KMS-11 (cell line): ENCODE results near the gene CDKL5.

ENCODE experiments used
- H2AFZ ChIP-seq: fragments of 200-600 bp; sonication (generic); 2 replicates; pipeline ENCODE4 v1.6.1; 2016; ENCODE audit warnings: antibody characterized with exemption, mixed run types, low read depth
- H3K27ac ChIP-seq: fragments of 200-600 bp; sonication (generic); 2 replicates; pipeline ENCODE4 v1.6.1; 2016; ENCODE audit warnings: mild to moderate bottlenecking, mixed run types
- H3K27me3 ChIP-seq: fragments of 200-600 bp; sonication (generic); 2 replicates; pipeline ENCODE4 v1.6.1; 2017; ENCODE audit warnings: mild to moderate bottlenecking, low read depth, mixed run types, moderate library complexity; ENCODE audit not compliant: insufficient read depth
- H3K36me3 ChIP-seq: fragments of 200-600 bp; sonication (generic); 2 replicates; pipeline ENCODE4 v1.6.1; 2017; ENCODE audit warnings: mild to moderate bottlenecking, mixed run types; ENCODE audit not compliant: insufficient read depth
- H3K4me1 ChIP-seq: fragments of 200-600 bp; sonication (generic); 2 replicates; pipeline ENCODE4 v1.6.1; 2016; ENCODE audit warnings: mild to moderate bottlenecking, low read depth, mixed run types; ENCODE audit not compliant: poor library complexity, severe bottlenecking
- H3K4me2 ChIP-seq: fragments of 200-600 bp; sonication (generic); 2 replicates; pipeline ENCODE4 v1.7.0; 2016; ENCODE audit warnings: mild to moderate bottlenecking, mixed run types
- H3K4me3 ChIP-seq: fragments of 200-600 bp; sonication (generic); IDR thresholded peaks from 2 replicates; pipeline ENCODE4 v1.6.1; 2017; ENCODE audit warnings: low read depth, low read length, mixed read lengths; ENCODE audit not compliant: insufficient read depth
- H3K79me2 ChIP-seq: fragments of 200-600 bp; sonication (generic); 2 replicates; pipeline ENCODE4 v1.6.1; 2016; ENCODE audit warnings: low read depth, mixed run types; ENCODE audit not compliant: insufficient read depth
- H3K9ac ChIP-seq: fragments of 200-600 bp; sonication (generic); 2 replicates; pipeline ENCODE4 v1.6.1; 2016; ENCODE audit warnings: mild to moderate bottlenecking, mixed run types
- H4K20me1 ChIP-seq: fragments of 200-600 bp; sonication (generic); 2 replicates; pipeline ENCODE4 v1.6.1; 2016; ENCODE audit warnings: mild to moderate bottlenecking, mixed run types; ENCODE audit not compliant: insufficient read depth
- TF ChIP-seq, protein P1 (sequence below): fragments of 200-600 bp; sonication (generic); conservative IDR thresholded peaks from 2 replicates; pipeline ENCODE4 v1.6.1; 2017; ENCODE audit warnings: low read depth, mild to moderate bottlenecking, antibody characterized with exemption, low read length, moderate library complexity, mixed read lengths

Gene CDKL5

DNA sequence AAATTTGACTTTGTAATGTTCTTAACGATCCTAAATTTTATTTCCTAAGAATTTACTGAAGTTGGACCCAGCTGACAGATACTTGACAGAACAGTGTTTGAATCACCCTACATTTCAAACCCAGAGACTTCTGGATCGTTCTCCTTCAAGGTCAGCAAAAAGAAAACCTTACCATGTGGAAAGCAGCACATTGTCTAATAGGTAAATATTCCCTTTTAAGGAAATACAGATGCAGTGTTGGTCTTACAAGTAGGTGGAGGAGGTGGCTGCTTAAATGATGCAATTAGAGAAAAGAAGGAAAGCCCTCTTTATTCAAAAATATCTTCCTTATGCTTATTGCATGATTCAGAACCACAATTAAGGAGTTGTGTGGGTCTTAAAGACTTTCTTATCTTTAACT, 173.0 kb downstream of the CDKL5 start:
- TF ChIP-seq, protein P1, sequence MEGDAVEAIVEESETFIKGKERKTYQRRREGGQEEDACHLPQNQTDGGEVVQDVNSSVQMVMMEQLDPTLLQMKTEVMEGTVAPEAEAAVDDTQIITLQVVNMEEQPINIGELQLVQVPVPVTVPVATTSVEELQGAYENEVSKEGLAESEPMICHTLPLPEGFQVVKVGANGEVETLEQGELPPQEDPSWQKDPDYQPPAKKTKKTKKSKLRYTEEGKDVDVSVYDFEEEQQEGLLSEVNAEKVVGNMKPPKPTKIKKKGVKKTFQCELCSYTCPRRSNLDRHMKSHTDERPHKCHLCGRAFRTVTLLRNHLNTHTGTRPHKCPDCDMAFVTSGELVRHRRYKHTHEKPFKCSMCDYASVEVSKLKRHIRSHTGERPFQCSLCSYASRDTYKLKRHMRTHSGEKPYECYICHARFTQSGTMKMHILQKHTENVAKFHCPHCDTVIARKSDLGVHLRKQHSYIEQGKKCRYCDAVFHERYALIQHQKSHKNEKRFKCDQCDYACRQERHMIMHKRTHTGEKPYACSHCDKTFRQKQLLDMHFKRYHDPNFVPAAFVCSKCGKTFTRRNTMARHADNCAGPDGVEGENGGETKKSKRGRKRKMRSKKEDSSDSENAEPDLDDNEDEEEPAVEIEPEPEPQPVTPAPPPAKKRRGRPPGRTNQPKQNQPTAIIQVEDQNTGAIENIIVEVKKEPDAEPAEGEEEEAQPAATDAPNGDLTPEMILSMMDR = no peak
- Histone ChIP-seq H4K20me1 (no peaks in the 10 kb centered on the region), H3K79me2 (no peaks in the 10 kb centered on the region), H3K9ac (no peak overlapping the region), H3K4me3 (no peak overlapping the region), H3K4me1 (no peaks in the 10 kb centered on the region), H3K4me2 (no peak overlapping the region), H3K27ac (no peak overlapping the region), H2AFZ (no peak overlapping the region), H3K27me3 (no peaks in the 10 kb centered on the region), H3K36me3 (no peaks in the 10 kb centered on the region)

DNA sequence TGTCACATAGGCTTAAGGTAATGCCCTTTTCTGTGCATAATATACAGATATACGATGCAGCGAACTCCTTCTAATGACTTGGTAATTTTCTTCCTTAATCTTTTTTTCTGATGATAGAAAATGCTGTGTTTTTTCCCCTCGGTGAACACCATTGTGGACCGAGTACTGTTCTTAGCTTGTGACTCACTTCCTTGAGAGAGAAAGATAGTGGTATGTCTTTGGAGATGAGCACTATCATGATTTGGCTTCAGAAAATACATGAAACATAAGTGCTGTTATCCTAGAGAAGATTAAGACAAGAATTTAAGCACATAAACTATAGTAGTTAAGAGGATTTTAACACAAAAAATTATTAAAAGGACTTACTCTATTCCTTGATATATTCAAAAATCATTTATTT, 182.6 kb downstream of the CDKL5 start:
- H4K20me1 ChIP-seq = no peaks in the 10 kb centered on the region
- no peaks in the 10 kb centered on the region for H3K27me3 ChIP-seq
- H3K36me3 ChIP-seq = no peaks in the 10 kb centered on the region
- no peaks in the 10 kb centered on the region for H3K79me2 ChIP-seq
- H3K4me1 ChIP-seq = no peaks in the 10 kb centered on the region
- H3K27ac ChIP-seq = no peak overlapping the region
- TF ChIP-seq, protein P1 = no peak
- no peak overlapping the region for H3K4me3 ChIP-seq
- no peak overlapping the region for H3K4me2 ChIP-seq
- H3K9ac ChIP-seq = no peak overlapping the region
- no peak overlapping the region for H2AFZ ChIP-seq

DNA sequence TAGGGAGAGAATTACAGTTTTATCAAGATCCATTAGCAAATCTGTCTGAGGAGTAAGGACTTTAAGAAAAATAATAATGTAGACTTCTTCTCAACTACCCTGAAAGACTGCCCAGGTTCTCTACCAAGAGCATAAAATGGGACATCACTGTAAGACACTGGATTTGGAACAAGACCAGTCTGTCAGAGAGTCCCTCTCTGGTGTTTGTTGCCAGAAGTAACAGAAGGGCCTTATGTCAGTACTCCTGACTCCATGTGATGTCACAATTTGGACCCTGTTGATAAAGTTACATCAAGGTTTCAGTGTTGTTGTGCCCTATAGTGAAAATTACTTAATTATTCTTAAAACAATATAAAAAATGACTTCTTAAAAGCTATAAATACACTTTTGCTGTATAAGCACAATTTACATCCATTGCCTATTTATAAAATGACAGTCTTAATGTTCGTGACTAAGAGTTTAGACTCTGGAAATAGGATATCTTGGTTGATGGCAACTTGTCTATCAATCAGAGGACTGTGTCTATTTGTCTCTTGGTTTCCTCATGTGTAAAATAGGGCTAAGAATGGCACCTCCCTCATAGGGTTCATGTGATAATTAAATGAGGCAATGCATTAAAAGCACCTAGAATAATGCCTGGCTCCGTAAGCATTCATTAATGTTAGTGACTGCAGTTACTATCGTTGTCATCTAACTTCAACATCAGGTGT, 188.7 kb downstream of the CDKL5 start:
- TF ChIP-seq, protein P1 = no peak
- Histone ChIP-seq H3K9ac (no peak overlapping the region), H3K79me2 (no peaks in the 10 kb centered on the region), H3K4me1 (no peaks in the 10 kb centered on the region), H3K27ac (no peak overlapping the region), H3K27me3 (no peaks in the 10 kb centered on the region), H2AFZ (no peak overlapping the region), H3K4me3 (no peak overlapping the region), H3K4me2 (no peak overlapping the region), H3K36me3 (no peaks in the 10 kb centered on the region), H4K20me1 (no peaks in the 10 kb centered on the region)

DNA sequence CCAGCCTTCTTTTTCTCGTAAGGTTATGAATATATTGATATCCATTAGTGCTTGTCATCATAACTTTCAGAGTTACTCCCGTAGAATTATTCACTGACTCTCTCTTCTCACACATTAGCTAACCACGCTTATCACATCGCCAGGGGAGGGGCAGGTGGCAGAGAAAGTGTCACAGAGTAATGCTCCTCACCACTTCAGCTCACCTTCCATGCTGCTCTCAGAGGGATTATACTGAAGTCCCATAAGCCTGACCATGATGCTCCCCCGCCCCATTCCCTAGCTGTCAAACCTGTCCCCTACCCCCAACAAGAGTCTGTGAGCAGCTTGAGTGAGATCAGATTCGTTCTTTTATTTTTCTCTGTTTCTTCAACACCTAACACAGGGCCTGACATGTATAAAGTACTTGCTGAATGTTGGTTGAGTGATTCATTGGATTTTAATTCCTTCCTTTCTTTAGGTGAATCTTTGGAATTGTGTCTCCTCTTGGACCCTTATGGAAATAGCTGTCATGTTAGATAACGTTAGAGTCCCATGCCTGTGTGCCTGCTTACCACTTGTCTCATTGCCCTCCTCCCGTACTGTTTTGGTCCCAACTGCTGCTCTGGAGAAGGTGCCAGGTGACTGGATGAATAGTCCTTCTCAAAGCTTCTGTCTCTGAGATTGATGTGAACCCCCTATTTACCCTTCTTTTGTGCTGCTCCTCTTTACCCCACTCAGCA, 191.4 kb downstream of the CDKL5 start:
- no peaks in the 10 kb centered on the region for H4K20me1 ChIP-seq
- TF ChIP-seq, protein P1 = no peak
- no peaks in the 10 kb centered on the region for H3K36me3 ChIP-seq
- H3K79me2 ChIP-seq = no peaks in the 10 kb centered on the region
- H3K4me1 ChIP-seq = peaks cover 8% of the 10 kb centered on the region
- H2AFZ ChIP-seq = no peak overlapping the region
- H3K4me3 ChIP-seq = no peak overlapping the region
- H3K9ac ChIP-seq = no peak overlapping the region
- H3K27me3 ChIP-seq = no peaks in the 10 kb centered on the region
- no peak overlapping the region for H3K4me2 ChIP-seq
- no peak overlapping the region for H3K27ac ChIP-seq
